IPS DF 4.7 (cell line): ENCODE data around the gene EPHA4.

Experiments used
- DNase-seq: peaks from one replicate; pipeline ENCODE4 v3.0.0-alpha.2; 2013; ENCODE audit warnings: low spot score; ENCODE audit errors: extremely low read depth

The EPHA4 gene

DNA sequence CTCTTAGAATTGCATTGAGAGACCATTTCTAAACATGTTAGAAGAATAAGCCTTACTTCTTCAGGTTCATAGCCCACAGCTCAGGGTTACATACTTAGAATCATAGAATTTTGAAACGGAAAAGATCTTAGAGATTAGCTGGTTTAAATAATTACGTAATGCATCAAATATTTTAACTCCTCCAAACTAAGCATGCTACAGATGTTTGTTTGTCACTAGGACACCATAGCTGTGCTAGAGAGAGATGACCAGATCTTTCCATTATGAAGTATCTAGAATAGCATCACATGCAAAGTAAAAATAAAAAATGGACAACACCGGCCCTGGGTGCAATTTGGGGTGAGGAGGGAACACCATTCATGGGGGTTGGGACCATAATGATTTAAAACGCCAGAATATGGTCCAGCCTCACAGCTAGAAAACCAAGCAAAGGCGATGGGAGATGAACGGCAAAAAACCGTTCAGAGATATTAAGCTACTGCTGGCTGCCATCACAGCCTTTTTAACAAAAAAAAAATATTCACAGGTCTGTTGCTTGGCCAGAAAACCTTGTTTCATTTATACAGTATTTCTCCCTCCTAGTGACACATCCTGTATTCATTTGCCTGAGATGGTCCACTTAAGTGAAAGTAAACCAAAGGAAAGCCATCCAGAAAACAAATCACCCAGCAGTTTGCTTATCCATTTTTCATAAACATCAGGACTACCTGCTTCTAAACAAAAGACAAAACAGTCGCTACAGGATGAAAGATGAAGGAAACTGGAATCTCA lies 94.2 kb downstream of the EPHA4 start:
- no peak for DNase-seq

DNA sequence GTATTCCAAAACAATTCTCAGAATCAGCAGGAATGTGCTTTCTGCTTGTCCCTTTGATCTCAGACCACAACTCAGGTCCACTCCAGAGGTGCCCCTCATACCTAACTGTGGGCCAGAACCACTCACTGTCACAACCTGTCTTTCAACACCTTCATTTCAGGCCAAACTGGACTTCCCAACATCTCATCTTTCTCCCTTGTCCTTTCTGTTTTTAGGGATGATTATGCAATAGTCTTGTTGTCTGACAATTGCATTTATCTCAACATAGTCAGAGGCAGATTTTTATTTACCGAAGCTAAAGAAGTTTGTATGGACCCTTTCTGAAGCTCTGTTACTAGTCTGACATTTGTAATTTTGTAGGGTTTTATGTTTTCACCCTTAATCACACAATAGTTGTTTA lies 95.9 kb downstream of the EPHA4 start:
- DNase-seq = no peak

DNA sequence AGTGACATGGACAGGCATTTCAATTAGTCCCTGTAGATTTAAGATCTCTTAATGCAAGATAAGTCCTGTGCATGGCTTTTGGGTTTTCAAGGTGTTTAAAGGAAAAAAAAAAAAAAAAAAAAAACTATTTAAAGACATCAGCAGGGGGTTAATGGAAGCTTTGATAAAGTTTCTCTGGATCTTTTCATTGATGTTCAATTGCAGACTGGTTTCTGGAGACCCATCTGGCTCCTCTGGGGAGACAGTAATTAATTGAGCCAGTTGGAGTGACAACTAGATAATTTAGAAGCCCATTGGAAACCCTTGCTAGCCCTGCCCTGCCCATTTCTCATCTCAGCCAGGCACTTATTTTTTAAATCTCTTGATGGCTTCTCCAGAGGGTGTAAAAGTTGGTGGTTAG lies 98.7 kb downstream of the EPHA4 start:
- DNase-seq = no peak

DNA sequence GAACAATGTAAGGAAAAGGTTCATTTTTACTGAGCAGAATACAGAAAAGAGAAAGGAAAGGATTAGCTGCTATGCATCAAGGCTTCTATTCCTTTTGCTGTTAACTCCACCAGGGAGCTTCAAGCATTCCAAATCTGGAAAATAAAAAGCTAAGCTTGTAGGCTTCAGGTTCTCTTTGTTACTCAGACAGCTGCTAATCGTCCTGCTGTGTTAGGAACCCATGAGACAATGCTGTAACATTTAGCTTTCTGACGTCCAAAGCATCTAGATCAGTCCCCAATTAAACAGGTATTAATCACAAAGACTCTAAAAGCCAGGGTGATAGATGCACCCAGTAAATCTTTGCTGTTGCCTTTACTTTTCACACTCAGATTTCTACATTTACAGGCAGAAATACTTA lies 103.8 kb downstream of the EPHA4 start:
- DNase-seq = peak; percentile 51

DNA sequence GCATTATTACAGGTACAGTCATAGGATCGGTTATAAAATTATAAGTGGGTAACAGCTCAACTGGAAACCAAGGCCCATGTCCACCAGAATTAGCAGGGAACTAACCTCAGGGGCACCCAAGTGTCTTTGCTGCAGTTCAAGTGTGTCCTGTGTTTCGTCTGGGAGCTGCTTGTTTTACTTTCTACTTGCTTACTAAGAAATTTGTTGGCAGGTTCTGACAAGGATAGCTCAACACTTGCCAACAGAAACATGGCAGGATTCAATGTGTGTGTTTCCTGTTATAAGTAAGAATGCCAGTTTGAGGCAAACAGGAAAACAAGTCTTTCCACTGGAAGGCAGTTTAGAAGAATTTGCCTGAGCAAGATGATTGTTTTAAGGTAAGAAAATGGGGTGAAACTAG lies 104.5 kb downstream of the EPHA4 start:
- no peak for DNase-seq

DNA sequence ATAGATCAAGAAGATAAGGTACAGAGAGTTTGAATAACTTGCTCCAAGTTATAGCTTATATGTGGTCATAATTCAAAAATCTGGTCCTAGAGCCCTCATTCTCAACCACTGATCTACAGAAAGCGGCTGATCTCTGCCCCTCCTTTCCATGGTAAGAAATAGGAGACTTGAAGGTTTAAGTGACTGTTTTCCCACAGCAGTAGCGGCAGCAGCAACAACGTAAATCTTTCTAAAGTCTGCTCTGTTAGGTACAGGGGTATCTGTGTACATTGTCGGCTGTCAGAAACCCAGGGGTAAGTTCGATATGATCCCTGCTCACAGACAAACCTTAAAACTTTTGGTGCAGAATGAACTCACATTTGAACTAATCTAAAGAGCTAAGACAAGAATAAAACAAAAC lies 105.4 kb downstream of the EPHA4 start:
- DNase-seq = no peak

DNA sequence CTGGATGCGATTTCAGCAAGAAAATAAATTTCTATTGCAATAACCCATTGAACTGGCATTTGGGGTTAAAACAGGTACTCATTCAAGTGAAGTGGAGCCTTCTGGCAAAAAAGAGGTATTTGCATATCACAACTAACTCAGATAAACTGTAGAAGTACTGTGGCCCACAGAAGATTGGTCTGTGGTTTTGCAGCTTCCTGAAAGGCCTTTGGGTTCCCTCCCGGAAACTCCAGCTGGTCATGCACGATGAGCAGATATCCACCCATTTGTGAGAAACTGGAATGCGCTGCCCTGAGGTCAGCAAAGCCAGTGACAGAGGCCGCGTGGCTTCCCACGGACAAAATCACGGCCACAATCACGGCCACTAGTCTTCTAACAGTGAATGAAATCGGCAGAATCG lies 106.3 kb downstream of the EPHA4 start:
- DNase-seq = no peak

DNA sequence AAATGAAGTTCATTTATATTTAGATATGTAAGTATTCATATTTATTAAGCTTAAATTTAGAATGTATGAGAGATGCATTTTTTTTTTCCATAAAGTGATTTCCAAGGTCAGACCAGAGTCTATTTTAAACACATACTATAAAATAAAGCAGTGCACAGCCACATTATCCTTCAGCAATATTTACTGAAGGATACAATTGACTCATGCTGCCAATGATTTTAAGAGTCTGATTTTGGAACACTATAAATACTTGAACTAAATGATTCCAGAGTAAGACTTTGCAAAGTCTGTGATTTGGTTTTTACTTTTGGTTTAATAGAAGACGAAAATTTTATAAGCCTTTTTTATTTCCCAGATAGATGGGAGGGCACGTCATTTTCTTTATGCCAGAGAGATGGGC lies 107.1 kb downstream of the EPHA4 start:
- no peak for DNase-seq

DNA sequence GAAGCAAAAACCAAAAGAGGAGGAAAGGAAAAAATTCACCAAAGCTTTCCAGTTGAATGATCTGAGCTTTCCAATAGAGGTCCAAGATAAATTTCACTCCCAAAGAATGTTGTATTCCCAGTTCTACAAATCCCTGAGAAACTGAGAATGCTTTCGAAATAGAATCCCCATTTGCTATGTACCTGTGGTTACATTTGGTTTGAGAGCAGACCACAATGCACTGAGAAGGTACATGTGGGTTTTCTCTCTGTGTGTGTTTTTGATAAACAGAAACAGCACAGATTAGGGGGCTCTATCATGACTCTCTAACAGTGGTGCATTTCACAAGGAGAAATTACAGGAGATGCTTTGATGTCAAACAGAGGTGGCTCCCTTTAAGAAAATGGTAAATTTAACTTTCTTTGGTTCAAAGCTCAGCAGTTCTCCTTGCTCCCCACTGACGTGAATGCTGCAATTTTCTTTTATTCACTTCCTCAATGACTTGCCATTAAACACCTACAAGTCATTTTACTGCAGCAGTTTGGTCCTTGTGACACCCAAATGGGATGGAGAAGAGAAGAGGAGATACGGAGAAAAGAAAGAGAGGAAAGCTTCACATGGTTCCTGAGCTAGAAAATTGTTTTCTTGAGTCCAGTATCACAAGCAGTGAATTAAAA lies 108.7 kb downstream of the EPHA4 start:
- DNase-seq = no peak

DNA sequence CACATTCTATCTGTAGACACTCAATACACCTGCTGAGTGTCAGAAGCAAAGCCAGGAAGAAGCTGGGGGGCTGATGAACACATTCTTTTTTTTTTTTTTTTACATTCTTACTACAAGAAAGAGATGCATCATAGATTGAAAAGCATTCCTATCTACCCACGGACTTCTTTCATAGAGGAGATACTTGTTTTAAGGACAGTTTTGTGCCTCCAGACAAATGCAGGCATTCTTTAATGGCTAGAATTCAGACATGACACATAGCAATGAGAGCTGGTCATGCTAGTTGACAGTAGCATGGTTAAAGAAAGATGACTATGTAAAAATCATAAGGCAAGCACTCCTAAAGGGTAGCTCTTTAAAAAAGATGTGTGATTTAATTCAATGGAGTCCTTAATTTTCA lies 110.2 kb downstream of the EPHA4 start:
- no peak for DNase-seq

DNA sequence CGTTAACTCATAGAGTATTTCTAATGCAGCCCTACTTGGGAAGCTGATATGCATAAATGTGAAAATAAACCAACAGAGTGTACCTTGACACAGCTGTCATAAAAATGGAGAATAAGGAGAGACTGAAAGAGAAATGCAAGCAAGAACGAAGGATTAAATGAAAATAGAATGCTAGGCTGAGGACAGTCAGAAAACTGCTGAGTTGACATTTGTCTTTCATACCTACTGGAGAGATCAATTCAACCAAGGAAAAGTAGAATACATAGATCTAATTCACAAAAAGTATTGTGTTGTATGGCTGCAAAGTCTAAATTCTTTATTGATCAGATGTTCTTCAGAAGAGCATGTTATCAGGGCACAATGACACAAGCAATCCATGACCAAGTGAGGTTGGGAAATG lies 112.0 kb downstream of the EPHA4 start:
- no peak for DNase-seq

DNA sequence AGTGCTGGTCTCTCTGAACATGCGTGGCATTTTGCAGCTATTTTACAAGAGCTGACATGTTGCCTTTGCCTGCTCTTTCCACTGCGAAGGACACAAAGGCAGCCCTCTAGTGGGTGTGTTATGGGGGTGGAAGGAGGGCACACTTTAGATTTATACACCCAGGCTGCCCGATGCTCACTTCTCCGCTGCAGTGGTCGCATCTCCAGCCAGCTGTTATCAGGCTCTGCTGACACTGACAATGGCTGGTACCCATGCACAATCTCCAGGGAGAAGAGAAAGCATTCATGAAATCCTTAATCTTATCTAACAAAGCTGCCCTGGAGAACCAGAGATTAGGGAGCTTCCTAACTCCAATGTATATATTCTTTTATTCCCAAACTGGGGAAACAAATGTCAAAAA lies 113.5 kb downstream of the EPHA4 start:
- no peak for DNase-seq

DNA sequence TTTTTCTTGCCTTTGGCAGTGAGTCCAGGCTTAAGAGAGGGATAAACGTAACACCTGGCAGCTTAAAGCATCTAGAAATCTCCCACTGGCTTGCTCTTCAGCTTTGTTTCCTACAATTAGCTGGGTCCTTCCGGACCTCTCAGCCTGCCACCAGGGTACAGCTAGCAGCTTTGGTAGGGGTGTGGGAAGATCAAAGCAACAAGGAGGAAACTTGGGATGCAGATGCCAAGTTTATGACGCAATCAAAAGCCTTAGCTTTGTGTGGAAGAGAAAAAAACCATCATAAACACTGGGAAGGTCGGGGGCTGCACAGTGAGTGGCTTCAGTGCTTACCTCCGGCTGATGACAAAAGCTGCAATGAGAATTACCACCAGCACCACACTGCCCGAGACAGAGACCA lies 116.9 kb downstream of the EPHA4 start:
- DNase-seq = no peak

DNA sequence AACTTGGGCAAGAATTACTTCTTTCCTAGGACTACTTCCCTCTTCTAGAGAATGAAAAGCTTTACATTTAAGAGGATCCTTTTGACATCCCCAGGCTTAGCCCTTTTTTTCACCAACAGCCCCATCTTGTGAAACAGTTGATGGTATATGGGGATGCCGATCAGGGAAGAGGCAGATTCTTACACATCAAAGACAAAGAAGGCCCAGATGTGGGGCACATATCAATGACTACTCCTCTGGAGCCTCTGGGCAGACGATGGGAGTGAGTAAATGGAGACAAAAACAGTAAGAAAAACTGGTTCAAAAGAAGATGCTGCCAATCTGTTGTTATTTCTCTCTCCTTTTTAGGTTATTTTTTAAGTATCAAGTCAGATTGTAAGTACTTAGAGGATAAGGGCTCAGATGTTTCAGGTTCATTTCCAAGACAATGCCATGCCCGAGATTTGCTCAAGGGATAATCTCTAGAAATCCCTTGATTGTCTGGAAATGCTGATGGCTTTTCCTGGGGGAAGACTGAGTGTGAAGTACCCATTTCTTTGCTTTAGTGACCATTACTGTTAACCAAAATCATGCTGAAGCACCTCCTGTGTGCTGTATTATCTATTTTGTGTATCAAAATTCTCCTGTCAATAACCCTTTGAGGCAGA lies 117.5 kb downstream of the EPHA4 start:
- no peak for DNase-seq

DNA sequence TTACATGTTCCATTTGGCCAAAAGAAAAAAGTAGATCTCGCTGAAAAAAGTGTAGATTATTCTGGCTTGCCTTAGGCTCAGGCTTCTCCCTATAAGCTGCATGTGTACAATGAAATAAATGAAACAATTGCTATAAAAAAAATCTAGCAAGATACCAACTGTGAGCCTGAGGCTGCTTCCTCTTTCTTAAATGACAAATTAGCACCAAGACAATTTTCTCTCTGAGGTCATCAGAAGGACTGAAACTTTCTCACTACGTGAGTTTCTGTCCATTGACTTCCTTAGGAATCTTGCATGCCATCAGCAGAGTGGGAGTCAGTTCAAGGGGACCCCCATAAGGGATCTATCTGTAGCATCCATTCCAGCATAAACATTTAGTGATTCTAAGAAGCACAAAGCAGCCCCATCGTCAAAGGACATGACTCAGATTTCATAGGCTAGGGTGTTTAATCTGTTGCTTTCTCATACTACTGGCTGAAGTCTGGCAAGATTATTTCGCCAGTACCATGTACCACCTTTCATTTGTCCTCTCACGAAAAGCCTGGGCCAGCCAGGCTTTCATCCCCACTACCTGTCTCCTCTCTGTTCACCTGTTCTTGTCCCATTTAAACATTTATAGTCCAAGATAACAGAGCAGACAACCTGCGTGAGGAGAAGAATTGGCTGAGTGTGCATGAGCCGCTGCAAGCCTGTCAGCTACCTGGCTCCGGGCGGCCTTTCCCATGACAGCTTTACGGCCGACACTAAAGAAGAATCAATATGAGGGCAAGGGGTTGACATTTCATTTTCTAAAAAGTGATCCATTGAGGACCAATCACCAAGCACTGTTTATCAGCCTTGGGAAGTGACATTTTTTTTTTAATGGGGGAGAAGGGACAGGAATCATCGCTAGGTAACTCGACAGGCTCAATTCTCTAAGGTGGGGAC lies 120.0 kb downstream of the EPHA4 start:
- no peak for DNase-seq

DNA sequence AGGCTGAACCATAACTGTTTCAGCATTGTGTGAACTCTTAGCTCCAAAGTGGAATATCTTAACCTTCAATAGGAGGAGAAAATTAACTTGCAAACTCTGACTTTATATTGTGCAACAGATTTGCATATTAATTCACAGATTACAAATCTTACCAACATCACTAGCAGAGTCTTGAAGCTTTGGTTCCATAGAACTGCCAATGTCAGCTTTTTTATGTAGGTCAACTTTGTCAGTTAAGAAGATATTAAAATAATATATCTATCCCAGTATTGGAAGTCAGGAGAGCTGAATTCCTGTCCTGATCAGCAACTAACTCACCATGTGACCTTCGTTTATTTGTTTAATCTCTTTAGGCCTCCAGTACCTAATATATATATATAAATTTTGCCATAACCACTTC lies 121.8 kb downstream of the EPHA4 start:
- DNase-seq = no peak

DNA sequence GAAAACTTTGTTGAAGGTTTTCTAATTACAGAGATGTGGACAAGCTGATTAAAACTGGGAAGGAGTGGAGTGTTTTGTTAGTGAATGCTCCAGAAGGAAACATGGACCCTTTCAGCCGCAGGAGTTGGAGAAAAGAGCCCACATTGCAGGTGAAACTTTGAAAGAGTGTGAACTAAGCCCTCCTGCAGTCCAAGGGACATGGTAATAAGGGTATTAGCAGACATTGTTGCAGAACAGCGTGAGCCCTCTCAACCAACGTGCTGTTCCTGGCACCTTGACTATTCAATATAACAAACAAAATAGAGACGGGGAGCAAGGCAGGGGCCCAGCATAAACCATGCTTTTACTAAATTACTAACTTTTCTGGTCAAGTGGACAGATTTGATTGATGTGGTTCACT lies 122.7 kb downstream of the EPHA4 start:
- DNase-seq = no peak

DNA sequence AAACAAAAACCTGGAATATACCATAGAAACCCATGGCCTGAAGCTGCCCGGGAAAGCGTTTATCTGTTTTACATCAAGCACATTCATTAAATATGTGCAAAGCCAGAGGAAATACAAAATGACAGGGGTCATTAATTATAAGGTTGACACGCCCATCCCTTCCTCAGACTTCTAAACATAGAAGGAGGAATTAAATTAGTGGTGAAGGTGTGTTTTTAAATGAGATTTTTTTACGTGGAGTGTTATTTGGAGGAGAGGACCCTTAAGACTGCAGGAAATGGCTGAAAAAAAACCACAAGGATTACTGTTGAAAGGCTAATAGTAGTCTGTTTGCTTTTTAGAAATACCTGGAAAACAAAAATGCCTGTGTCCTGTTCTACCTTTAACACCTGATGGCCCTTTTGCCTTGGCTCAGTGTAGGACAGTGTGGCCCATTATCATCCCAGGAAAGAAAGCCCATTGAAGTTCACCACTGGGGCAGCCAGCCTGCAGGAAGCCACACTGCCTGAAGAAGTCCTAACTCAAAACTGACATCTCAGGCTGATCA lies 123.2 kb downstream of the EPHA4 start:
- DNase-seq = no peak

DNA sequence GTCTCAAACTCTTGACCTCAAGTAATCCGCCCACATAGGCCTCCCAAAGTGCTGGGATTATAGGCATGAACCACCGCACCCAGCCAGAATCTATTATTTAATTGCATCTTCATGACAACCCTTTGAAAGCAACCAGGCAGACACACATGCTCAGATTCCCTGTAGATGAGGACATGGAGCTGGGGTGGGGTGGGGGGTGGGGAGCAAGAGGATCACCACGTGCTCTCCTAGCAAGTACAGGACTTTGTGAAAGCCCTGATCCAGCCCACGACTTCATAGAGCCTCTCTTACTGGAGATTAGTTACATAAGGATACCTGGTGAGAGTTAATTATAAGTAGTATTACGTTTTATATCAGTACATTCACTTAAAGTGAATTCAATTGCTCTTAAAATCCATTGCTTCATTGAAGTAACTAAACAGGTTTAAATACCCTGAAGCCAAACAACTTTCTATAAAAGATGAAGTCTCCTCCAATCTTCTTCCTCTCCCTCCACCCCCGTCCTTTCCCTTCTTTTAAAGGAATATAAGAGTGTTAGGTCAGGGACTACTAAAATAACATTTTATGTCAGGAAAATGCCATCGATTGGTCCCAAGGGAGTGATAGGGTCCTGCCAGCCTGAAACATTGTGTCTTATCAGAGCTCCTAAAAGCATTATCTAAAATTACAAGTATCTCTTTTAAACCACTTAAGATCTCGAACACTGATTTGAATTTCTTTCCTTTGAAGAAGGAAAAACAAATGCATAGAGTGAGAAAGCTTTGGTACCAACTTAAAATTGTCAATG lies 123.9 kb downstream of the EPHA4 start:
- no peak for DNase-seq

DNA sequence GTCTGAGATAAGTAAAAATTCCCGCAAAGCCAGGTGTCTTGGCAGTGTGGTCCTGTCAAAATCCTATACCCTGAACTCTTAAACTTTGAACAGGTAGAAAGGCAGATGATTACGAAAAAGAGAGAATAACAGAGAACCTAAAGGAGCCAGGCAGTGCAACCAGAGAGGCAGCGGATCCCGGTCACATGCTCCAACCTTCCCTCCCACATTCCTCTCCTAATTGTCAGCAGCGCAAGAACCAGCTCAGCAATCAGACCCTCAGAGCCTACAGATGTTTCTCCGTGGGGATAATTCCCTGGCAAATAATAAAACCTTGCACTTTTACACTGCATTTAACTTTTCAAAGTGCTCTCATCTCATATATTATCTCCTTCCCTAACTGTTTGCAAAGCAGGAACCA lies 124.8 kb downstream of the EPHA4 start:
- no peak for DNase-seq

DNA sequence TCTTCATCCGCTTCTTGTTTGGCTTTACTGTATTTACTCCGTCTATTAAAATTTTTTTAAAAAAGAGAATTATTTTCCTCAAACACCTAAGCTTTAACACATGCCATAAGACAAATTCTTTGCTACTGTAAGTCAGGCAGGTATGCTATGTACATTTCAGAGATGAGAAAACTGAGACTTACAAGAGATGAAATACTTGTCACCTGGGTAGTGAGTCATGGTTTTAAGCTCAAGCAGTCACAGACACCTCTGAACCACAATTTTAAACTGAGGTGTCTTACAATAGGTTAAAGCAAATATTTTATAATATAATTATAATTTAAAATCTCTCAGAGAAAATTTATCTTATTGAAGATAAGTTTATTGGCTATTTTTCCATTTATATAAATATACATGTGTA lies 126.0 kb downstream of the EPHA4 start:
- no peak for DNase-seq
